H9 (cell line): ENCODE measurements around the gene NEGR1. TPM values are rescaled to one million over a fixed set of nuclear protein-coding genes. Genes with fewer than 3 reads are reported as not detected.

ENCODE experiments used
- DNase-seq: peaks from one replicate; pipeline ENCODE4 v3.0.0-alpha.2; 2017
- H2AFZ ChIP-seq: one replicate; pipeline ENCODE4 v1.6.1; 2013; ENCODE audit warnings: mild to moderate bottlenecking, low read length, control low read depth, moderate library complexity
- H2AK5ac ChIP-seq: 2 replicates; pipeline ENCODE4 v1.6.1; 2013; ENCODE audit warnings: low read length, control low read depth, mixed read lengths; ENCODE audit not compliant: insufficient read length
- H2BK120ac ChIP-seq: one replicate; pipeline ENCODE4 v1.6.1; 2013; ENCODE audit warnings: low read depth, mild to moderate bottlenecking, low read length, control low read depth, inconsistent platforms; ENCODE audit not compliant: poor library complexity, severe bottlenecking
- H2BK12ac ChIP-seq: 2 replicates; pipeline ENCODE4 v1.6.1; 2013; ENCODE audit warnings: low read length, control low read depth, mixed read lengths, low read depth; ENCODE audit not compliant: insufficient read length
- H2BK15ac ChIP-seq: 2 replicates; pipeline ENCODE4 v1.6.1; 2013; ENCODE audit warnings: low read depth, low read length, control low read depth
- H2BK20ac ChIP-seq: one replicate; pipeline ENCODE4 v1.6.1; 2013; ENCODE audit warnings: low read depth, mild to moderate bottlenecking, low read length, control low read depth, inconsistent platforms; ENCODE audit not compliant: poor library complexity, severe bottlenecking
- H2BK5ac ChIP-seq: 2 replicates; pipeline ENCODE4 v1.6.1; 2013; ENCODE audit warnings: low read length, control low read depth, mixed read lengths; ENCODE audit not compliant: insufficient read length
- H3K14ac ChIP-seq: 2 replicates; pipeline ENCODE4 v1.6.1; 2013; ENCODE audit warnings: low read length, control low read depth; ENCODE audit not compliant: insufficient read depth
- H3K18ac ChIP-seq: 2 replicates; pipeline ENCODE4 v1.6.1; 2013; ENCODE audit warnings: low read depth, mild to moderate bottlenecking, mixed read lengths, low read length, control low read depth; ENCODE audit not compliant: insufficient read length
- H3K23ac ChIP-seq: 2 replicates; pipeline ENCODE4 v1.6.1; 2013; ENCODE audit warnings: low read length, control low read depth, mixed read lengths, low read depth; ENCODE audit not compliant: insufficient read length
- H3K23me2 ChIP-seq: 2 replicates; pipeline ENCODE4 v1.6.1; 2013; ENCODE audit warnings: low read depth, mild to moderate bottlenecking, mixed read lengths, low read length, control low read depth; ENCODE audit not compliant: insufficient read length, poor library complexity, severe bottlenecking
- H3K27ac ChIP-seq: 2 replicates; pipeline ENCODE4 v1.5.1; 2013; ENCODE audit warnings: low read length, control low read depth, mixed read lengths, low read depth; ENCODE audit not compliant: insufficient read length
- H3K27me3 ChIP-seq: 2 replicates; pipeline ENCODE4 v1.6.1; 2013; ENCODE audit warnings: low read length, control low read depth, inconsistent platforms; ENCODE audit not compliant: insufficient read depth
- H3K4ac ChIP-seq: 2 replicates; pipeline ENCODE4 v1.6.1; 2013; ENCODE audit warnings: low read depth, mild to moderate bottlenecking, control low read depth, inconsistent platforms, low read length, moderate library complexity
- H3K4me1 ChIP-seq: 2 replicates; pipeline ENCODE4 v1.6.1; 2013; ENCODE audit warnings: low read length, control low read depth, inconsistent platforms; ENCODE audit not compliant: insufficient read depth
- H3K4me2 ChIP-seq: 2 replicates; pipeline ENCODE4 v1.6.1; 2013; ENCODE audit warnings: low read length, control low read depth, mixed read lengths; ENCODE audit not compliant: insufficient read length, insufficient read depth
- H3K56ac ChIP-seq: 2 replicates; pipeline ENCODE4 v1.6.1; 2013; ENCODE audit warnings: low read depth, mild to moderate bottlenecking, mixed read lengths, low read length, control low read depth; ENCODE audit not compliant: insufficient read length
- H3K79me1 ChIP-seq: 2 replicates; pipeline ENCODE4 v1.6.1; 2013; ENCODE audit warnings: low read depth, mild to moderate bottlenecking, moderate library complexity, low read length, control low read depth, inconsistent platforms; ENCODE audit not compliant: insufficient read depth, poor library complexity, severe bottlenecking
- H3K79me2 ChIP-seq: 2 replicates; pipeline ENCODE4 v1.6.1; 2013; ENCODE audit warnings: low read length, control low read depth, inconsistent platforms; ENCODE audit not compliant: insufficient read depth
- H3K9ac ChIP-seq: 2 replicates; pipeline ENCODE4 v1.6.1; 2013; ENCODE audit warnings: low read length, control low read depth, mixed read lengths; ENCODE audit not compliant: insufficient read length; ENCODE audit errors: extremely low read depth
- H3K9me3 ChIP-seq: one replicate; pipeline ENCODE4 v1.6.1; 2013; ENCODE audit warnings: low read depth, low read length, inconsistent platforms; ENCODE audit not compliant: control insufficient read depth
- H3T11ph ChIP-seq: one replicate; pipeline ENCODE4 v1.6.1; 2013; ENCODE audit warnings: mild to moderate bottlenecking, low read length, control low read depth, inconsistent platforms
- H4K20me1 ChIP-seq: one replicate; pipeline ENCODE4 v1.6.1; 2013; ENCODE audit not compliant: control insufficient read depth, insufficient read length, insufficient read depth
- H4K5ac ChIP-seq: 2 replicates; pipeline ENCODE4 v1.6.1; 2013; ENCODE audit warnings: low read depth, mild to moderate bottlenecking, mixed read lengths, low read length, control low read depth; ENCODE audit not compliant: insufficient read length
- H4K8ac ChIP-seq: replicated peaks from 2 replicates; pipeline ENCODE4 v1.6.1; 2013; ENCODE audit warnings: low read length, control low read depth, mixed read lengths, low read depth; ENCODE audit not compliant: insufficient read length
- H4K91ac ChIP-seq: 2 replicates; pipeline ENCODE4 v1.6.1; 2013; ENCODE audit warnings: low read depth, mild to moderate bottlenecking, moderate library complexity, mixed read lengths, low read length, control low read depth; ENCODE audit not compliant: insufficient read length
- H3K27ac Mint-ChIP-seq, 3 experiments: 2 replicates in 2 of 3; 3 replicates in 1 of 3; pipeline ENCODE4 v1.8.0; 2020 to 2021; ENCODE audit warnings: mixed read lengths in 3 of 3, mild to moderate bottlenecking in 1 of 3, moderate library complexity in 1 of 3
- H3K27me3 Mint-ChIP-seq: 2 replicates; pipeline ENCODE4 v1.8.0; 2021; ENCODE audit warnings: low read depth, mild to moderate bottlenecking, moderate library complexity, mixed read lengths
- H3K36me3 Mint-ChIP-seq, 3 experiments: 2 replicates in 2 of 3; 3 replicates in 1 of 3; pipeline ENCODE4 v1.8.0; 2020 to 2021; ENCODE audit warnings: low read depth in 3 of 3, mixed read lengths in 3 of 3; ENCODE audit not compliant: insufficient read depth in 1 of 3
- H3K4me1 Mint-ChIP-seq, 2 experiments: 2 replicates each; pipeline ENCODE4 v1.8.0; 2020; ENCODE audit warnings: mixed read lengths in 2 of 2
- H3K4me3 Mint-ChIP-seq, 2 experiments: 2 replicates in 1 of 2; 3 replicates in 1 of 2; pipeline ENCODE4 v1.8.0; 2020 to 2021; ENCODE audit warnings: mild to moderate bottlenecking in 2 of 2, mixed read lengths in 2 of 2, moderate library complexity in 1 of 2
- H3K9me3 Mint-ChIP-seq, 2 experiments: 2 replicates in 1 of 2; 3 replicates in 1 of 2; pipeline ENCODE4 v1.8.0; 2020; ENCODE audit warnings: mild to moderate bottlenecking in 2 of 2, mixed read lengths in 2 of 2, moderate library complexity in 1 of 2
- CTCF ChIP-seq: fragments of 200-600 bp; sonication (generic); conservative IDR thresholded peaks from 3 replicates; pipeline ENCODE4 v1.8.0; 2021; ENCODE audit warnings: antibody characterized with exemption, mild to moderate bottlenecking
- WGBS: extraction: QIAGEN DNeasy Blood & Tissue Kit; methylation state at CpG from one replicate; pipeline ENCODE4 v1.1.7; 2013; ENCODE audit warnings: missing lambda C conversion rate, low lambda C conversion rate, mixed read lengths; ENCODE audit not compliant: insufficient read length; ENCODE audit errors: extremely low coverage; 5-methylcytosine and 5-hydroxymethylcytosine counted together
- total RNA-seq: library from RNA; stranded (reverse); gene quantifications from 2 replicates; pipeline ENCODE4 v1.2.1, GENCODE V29; 2021

Gene NEGR1
- total RNA-seq, 1 experiment from 2014 or later: 0.13 TPM

- Histone ChIP-seq H2BK5ac (no peak overlapping the region), H3K27ac (no peak overlapping the region), H3K56ac (no peak overlapping the region), H3K27me3 (no peaks in the 10 kb centered on the region), H3K79me2 (no peaks in the 10 kb centered on the region), H3K79me1 (no peaks in the 10 kb centered on the region), H4K20me1 (no peaks in the 10 kb centered on the region), H2AK5ac (no peak overlapping the region), H2BK20ac (no peak overlapping the region), H3K9ac (no peak overlapping the region), H3K4me1 (no peaks in the 10 kb centered on the region), H2BK12ac (no peak overlapping the region), H3K23me2 (no peaks in the 10 kb centered on the region), H3K23ac (no peak overlapping the region), H4K91ac (no peak overlapping the region), H3K18ac (no peak overlapping the region), H2BK120ac (no peak overlapping the region), H3K4me2 (no peak overlapping the region), H2BK15ac (no peak overlapping the region), H2AFZ (no peak overlapping the region), H3T11ph (no peak overlapping the region), H3K14ac (no peak overlapping the region), H4K8ac (no peak overlapping the region), H3K4ac (no peak overlapping the region), H4K5ac (no peak overlapping the region), H3K9me3 (no peaks in the 10 kb centered on the region)
- Mint-ChIP-seq H3K4me3 (no peak overlapping the region), H3K9me3 (no peaks in the 10 kb centered on the region; a peak in 1 of 5 replicates), H3K27me3 (no peaks in the 10 kb centered on the region), H3K4me1 (no peaks in the 10 kb centered on the region), H3K27ac (no peak overlapping the region), H3K36me3 (no peaks in the 10 kb centered on the region)
- DNase-seq: no peak
- no peak for TF ChIP-seq CTCF
- no CpG with 5 or more reads among the region's 2 CpGs for WGBS
Observed at GRCh38 chr1:71350805-71351204, 931.5 kb downstream of the NEGR1 start.
